HG03571 (cell line): ENCODE results near the gene AFDN.

Experiments
- ATAC-seq: cut with Tn5 transposase; IDR thresholded peaks from one replicate; pipeline ENCODE4 v1.9.1; 2021; ENCODE audit not compliant: unreplicated experiment

AFDN gene

DNA sequence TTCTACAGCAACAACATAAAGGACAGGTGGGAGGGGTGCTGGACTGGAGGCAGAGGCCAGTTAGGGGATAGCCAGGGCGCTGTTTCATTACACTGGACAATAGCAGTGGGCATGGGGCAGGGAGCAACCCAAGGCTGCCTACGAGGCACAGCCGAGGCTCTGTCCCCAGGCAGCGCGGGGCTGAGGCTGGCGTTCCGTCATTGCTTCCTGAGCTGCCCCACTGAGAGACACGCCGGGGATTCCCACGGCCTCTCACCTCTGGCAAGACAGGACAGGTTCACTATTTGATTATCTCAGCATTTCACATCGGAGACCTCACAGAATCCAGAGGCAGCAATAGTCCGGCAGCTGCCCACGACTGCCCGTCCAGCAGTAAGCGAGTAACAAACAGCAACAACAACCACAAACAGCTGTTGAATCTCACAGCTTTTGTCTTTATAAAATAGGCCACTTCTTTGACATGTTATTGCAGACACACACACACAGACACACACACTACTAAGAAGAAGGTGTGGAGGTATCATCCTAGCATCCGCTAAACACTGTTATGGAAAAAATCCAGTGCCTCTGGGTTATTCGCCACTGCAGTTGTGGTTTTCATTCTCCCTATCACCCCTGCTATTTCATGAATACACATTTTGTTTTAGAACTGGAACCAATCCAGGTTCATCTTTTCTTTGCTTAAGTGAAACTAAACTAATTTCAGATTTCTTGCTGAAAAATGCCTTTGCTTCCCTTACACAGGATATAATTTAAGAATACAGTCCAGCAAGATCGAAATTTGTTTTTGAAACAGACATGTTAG, 190.2 kb downstream of the AFDN start:
- ATAC-seq: no peak

DNA sequence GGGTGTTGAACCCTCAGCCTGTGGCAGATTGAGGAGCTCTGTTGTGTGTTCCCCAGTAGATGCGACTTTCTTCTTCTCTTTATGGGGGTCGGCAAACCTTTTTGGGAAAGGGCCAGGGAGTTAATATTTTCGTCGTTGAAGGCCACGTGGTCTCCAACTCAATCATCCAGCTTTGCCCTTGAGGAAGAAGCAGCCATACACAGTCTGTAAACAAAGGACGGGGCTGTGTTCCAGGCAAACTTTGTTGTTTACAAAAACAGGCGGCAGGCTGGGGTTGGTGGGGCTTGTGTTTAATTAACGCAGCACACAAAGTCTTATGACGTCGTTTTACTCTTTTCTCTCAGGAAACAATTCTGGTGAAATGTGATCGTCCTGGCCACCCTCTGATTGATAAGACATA, 190.9 kb downstream of the AFDN start:
- no peak for ATAC-seq

DNA sequence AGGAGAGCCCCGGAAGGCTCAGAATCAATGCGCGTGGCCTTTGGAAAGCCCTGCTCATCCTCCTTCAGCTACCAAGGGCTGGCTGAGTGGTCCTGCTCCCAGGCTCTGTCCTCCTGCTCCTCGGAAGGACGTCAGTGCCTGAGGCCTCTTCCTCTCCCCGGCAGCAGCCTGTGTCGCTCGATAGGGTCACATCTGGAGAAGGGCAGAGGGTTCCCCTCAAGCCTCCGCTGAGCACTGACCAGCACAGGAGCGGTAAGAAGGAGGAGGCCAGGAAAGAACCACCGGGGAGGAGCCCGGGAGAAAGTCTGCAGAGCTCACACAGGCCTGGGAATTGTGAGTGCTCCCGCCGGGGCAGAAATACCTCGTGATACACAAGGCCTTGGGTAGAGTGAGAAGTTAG, 192.0 kb downstream of the AFDN start:
- no peak for ATAC-seq

DNA sequence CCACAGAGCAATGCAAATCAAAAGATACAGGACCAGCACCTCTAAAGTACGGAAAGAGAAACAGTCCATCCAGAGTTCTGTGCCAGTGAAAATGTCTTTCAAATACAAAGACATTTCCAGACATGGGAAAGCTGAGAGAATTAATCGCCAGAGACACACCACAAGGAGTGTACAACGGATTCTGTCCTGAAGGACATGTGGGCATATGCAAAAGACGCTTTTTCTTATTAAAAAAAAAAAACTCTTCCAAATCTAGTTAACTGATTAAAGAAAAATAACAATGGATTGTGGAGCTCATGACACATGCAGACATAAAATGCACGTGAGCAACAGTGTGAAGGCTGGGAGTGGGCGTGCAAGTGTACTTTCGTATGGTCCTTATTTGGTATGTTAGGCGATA, 193.5 kb downstream of the AFDN start:
- no peak for ATAC-seq

DNA sequence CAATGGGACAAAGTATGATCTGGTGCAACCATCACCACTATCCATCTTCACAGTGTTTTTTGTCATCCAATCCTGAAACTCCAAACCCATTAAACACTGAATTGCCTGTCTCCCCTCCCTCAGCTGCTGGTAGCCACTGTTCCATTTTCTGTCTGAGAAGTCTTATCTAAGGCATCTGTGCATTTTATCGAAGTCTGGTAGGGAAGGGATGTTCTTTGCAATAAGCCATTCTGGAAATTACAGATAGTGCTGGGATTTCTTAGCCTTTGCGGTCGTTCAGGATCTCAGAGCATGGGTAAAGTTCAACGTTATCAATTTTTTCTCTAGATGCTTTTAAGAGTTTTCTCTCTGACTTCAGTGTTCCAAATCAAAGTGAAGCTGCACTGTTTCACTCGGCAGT, 194.9 kb downstream of the AFDN start:
- ATAC-seq: no peak
